LNCaP clone FGC (cell line): ENCODE measurements around the gene SYT7.

Experiments used
- DNase-seq: peaks from one replicate; pipeline ENCODE4 v3.0.0-alpha.2; 2011; ENCODE audit warnings: low read depth
- H3K4me3 ChIP-seq: 2 replicates; pipeline ENCODE4 v1.5.1; 2011; ENCODE audit warnings: mild to moderate bottlenecking, low read depth, low read length, control low read depth
- CTCF ChIP-seq: IDR thresholded peaks from 2 replicates; pipeline ENCODE4 v1.5.1; 2012; ENCODE audit warnings: mild to moderate bottlenecking; ENCODE audit not compliant: control insufficient read depth, insufficient read depth; ENCODE audit errors: extremely low read depth

SYT7 gene

GRCh38 chr11:61550665-61551227, 30.1 kb downstream of the SYT7 start:
- no peak for DNase-seq
- no peak for TF ChIP-seq CTCF
- no peak overlapping the region for H3K4me3 ChIP-seq

GRCh38 chr11:61549662-61550568, 31.0 kb downstream of the SYT7 start:
- no peak for TF ChIP-seq CTCF
- DNase-seq, result no peak
- no peak overlapping the region for H3K4me3 ChIP-seq

- no peak for DNase-seq
- TF ChIP-seq CTCF, result no peak
These were observed 31.7 kb downstream of the SYT7 start for GRCh38 chr11:61549177-61549576.

GRCh38 chr11:61547246-61547645, 33.6 kb downstream of the SYT7 start:
- no peak for TF ChIP-seq CTCF
- no peak overlapping the region for H3K4me3 ChIP-seq
- DNase-seq, result no peak

More at GRCh38 chr11:61549177-61549576, 31.7 kb downstream of the SYT7 start:
- H3K4me3 ChIP-seq, result no peak overlapping the region

GRCh38 chr11:61546663-61547062, 34.2 kb downstream of the SYT7 start:
- TF ChIP-seq CTCF, result no peak
- no peak for DNase-seq
- H3K4me3 ChIP-seq, result no peak overlapping the region

GRCh38 chr11:61545921-61546320, 35.0 kb downstream of the SYT7 start:
- H3K4me3 ChIP-seq, result no peak overlapping the region
- TF ChIP-seq CTCF, result no peak
- no peak for DNase-seq
